GM23248 (cell line): ENCODE data around the gene CLCN3.

Experiments used
- EZH2 ChIP-seq: fragments of 200-600 bp; sonication (generic); IDR thresholded peaks from 2 replicates; pipeline ENCODE4 v1.6.1; 2018; ENCODE audit warnings: antibody characterized with exemption, mild to moderate bottlenecking; ENCODE audit not compliant: insufficient read depth, poor library complexity, severe bottlenecking
- EZH2phosphoT487 ChIP-seq: fragments of 200-600 bp; sonication (generic); IDR thresholded peaks from 2 replicates; pipeline ENCODE4 v1.6.1; 2018; ENCODE audit warnings: antibody characterized with exemption, moderate library complexity, mild to moderate bottlenecking, low read depth; ENCODE audit not compliant: insufficient read depth

- TF ChIP-seq EZH2 (no peak), EZH2phosphoT487 (no peak)
Measured at GRCh38 chr4:169620880-169621248, 486 bp downstream of the CLCN3 start.
